IMR-90 (cell line): ENCODE data around the gene RTN1. TPM values are rescaled to one million over a fixed set of nuclear protein-coding genes. Genes with fewer than 3 reads are reported as not detected.

Source experiments
- ATAC-seq: fragments of 200-7000 bp; cut with Tn5 transposase; 2 replicates; pipeline ENCODE4 v1.9.1; 2020; ENCODE audit warnings: low read depth, mild to moderate bottlenecking, moderate library complexity
- BruUV-seq: library from RNA; stranded (reverse); fragments of 400-500 nt; replicated peaks from 2 replicates; lab custom pipeline; 2021; lab: Mats Ljungman, UMichigan
- CTCF ChIA-PET: fragments of 300-600 bp; formaldehyde crosslinking; extraction: SDS; loops from one replicate; lab custom pipeline; 2021; ENCODE audit warnings: antibody characterized with exemption; lab: Yijun Ruan, JAX
- POLR2A ChIA-PET: fragments of 300-600 bp; sonication (Branson Sonifier 250); formaldehyde crosslinking; loops from one replicate; lab custom pipeline; 2022; ENCODE audit warnings: antibody characterized with exemption; ENCODE audit not compliant: unreplicated experiment; lab: Charles Lee
- DNase-seq: peaks from one replicate; pipeline ENCODE4 v3.0.0; 2013
- H2AFZ ChIP-seq: replicated peaks from 2 replicates; pipeline ENCODE3; 2013; ENCODE audit warnings: low read length, mild to moderate bottlenecking; ENCODE audit not compliant: poor library complexity
- H2AK5ac ChIP-seq: 2 replicates; pipeline ENCODE4 v1.6.1; 2013; ENCODE audit warnings: low read depth, low read length, inconsistent platforms
- H2AK9ac ChIP-seq: replicated peaks from 2 replicates; pipeline ENCODE3; 2013; ENCODE audit warnings: mild to moderate bottlenecking, low read depth, low read length, moderate library complexity; ENCODE audit not compliant: poor library complexity
- H2BK120ac ChIP-seq: 2 replicates; pipeline ENCODE4 v1.6.1; 2013; ENCODE audit warnings: low read depth, low read length, inconsistent platforms
- H2BK15ac ChIP-seq: 3 replicates; pipeline ENCODE4 v1.6.1; 2013; ENCODE audit warnings: low read depth, low read length, inconsistent platforms
- H2BK20ac ChIP-seq: 2 replicates; pipeline ENCODE4 v1.6.1; 2013; ENCODE audit warnings: low read depth, mild to moderate bottlenecking, inconsistent platforms, low read length, moderate library complexity
- H2BK5ac ChIP-seq: 2 replicates; pipeline ENCODE4 v1.6.1; 2013; ENCODE audit warnings: mild to moderate bottlenecking, low read depth, low read length, inconsistent platforms; ENCODE audit not compliant: poor library complexity, severe bottlenecking
- H3K14ac ChIP-seq: replicated peaks from 2 replicates; pipeline ENCODE4 v1.6.1; 2013; ENCODE audit warnings: low read depth, low read length, inconsistent platforms
- H3K18ac ChIP-seq: 2 replicates; pipeline ENCODE4 v1.6.1; 2013; ENCODE audit warnings: low read depth, low read length, control low read depth
- H3K23ac ChIP-seq: 2 replicates; pipeline ENCODE4 v1.6.1; 2013; ENCODE audit warnings: low read depth, low read length, inconsistent platforms
- H3K27ac ChIP-seq: 2 replicates; pipeline ENCODE4 v1.5.1; 2013; ENCODE audit warnings: mild to moderate bottlenecking, control low read depth, low read length; ENCODE audit not compliant: insufficient read depth
- H3K27me3 ChIP-seq: 2 replicates; pipeline ENCODE4 v1.6.1; 2013; ENCODE audit warnings: low read length; ENCODE audit not compliant: control insufficient read depth, insufficient read depth
- H3K36me3 ChIP-seq: 2 replicates; pipeline ENCODE4 v1.6.1; 2013; ENCODE audit warnings: low read length, mixed read lengths; ENCODE audit not compliant: control insufficient read depth, insufficient read depth
- H3K4ac ChIP-seq: 2 replicates; pipeline ENCODE4 v1.6.1; 2013; ENCODE audit warnings: low read depth, low read length, inconsistent platforms
- H3K4me1 ChIP-seq: 2 replicates; pipeline ENCODE4 v1.6.1; 2013; ENCODE audit warnings: low read length, mixed read lengths; ENCODE audit not compliant: control insufficient read depth, insufficient read depth
- H3K4me2 ChIP-seq: 2 replicates; pipeline ENCODE4 v1.6.1; 2013; ENCODE audit warnings: low read depth, mild to moderate bottlenecking, control low read depth, low read length, moderate library complexity
- H3K4me3 ChIP-seq: 2 replicates; pipeline ENCODE4 v1.5.1; 2013; ENCODE audit warnings: low read depth, mild to moderate bottlenecking, control low read depth, low read length, moderate library complexity; ENCODE audit not compliant: insufficient read depth
- H3K56ac ChIP-seq: 2 replicates; pipeline ENCODE4 v1.6.1; 2013; ENCODE audit warnings: low read length, inconsistent platforms; ENCODE audit not compliant: insufficient read depth; ENCODE audit errors: extremely low read depth
- H3K79me1 ChIP-seq, 2 experiments: 2 replicates each; pipeline ENCODE4 v1.6.1; 2013; ENCODE audit warnings: low read length in 2 of 2, inconsistent platforms in 1 of 2, low read depth in 1 of 2
- H3K9ac ChIP-seq: 2 replicates; pipeline ENCODE4 v1.6.1; 2013; ENCODE audit warnings: low read depth, low read length, control low read depth
- H3K9me1 ChIP-seq: 2 replicates; pipeline ENCODE4 v1.6.1; 2013; ENCODE audit warnings: low read length, inconsistent platforms; ENCODE audit not compliant: insufficient read depth
- H3K9me3 ChIP-seq: 2 replicates; pipeline ENCODE4 v1.6.1; 2013; ENCODE audit warnings: low read length; ENCODE audit not compliant: control insufficient read depth, insufficient read depth
- H4K20me1 ChIP-seq: 2 replicates; pipeline ENCODE4 v1.6.1; 2013; ENCODE audit warnings: low read length, inconsistent platforms; ENCODE audit not compliant: insufficient read depth
- H4K5ac ChIP-seq: 2 replicates; pipeline ENCODE4 v1.6.1; 2013; ENCODE audit warnings: mild to moderate bottlenecking, low read depth, low read length, control low read depth
- H4K8ac ChIP-seq, 2 experiments: 2 replicates each; pipeline ENCODE4 v1.6.1; 2013; ENCODE audit warnings: low read depth in 2 of 2, low read length in 2 of 2, control low read depth in 1 of 2, inconsistent platforms in 1 of 2
- H4K91ac ChIP-seq: 2 replicates; pipeline ENCODE4 v1.6.1; 2013; ENCODE audit warnings: low read depth, low read length, inconsistent platforms; ENCODE audit not compliant: insufficient read depth
- BHLHE40 ChIP-seq: fragments of 150-350 bp; IDR thresholded peaks from 2 replicates; pipeline ENCODE4 v1.6.1; 2016; ENCODE audit warnings: mild to moderate bottlenecking, low read depth, low read length
- CEBPB ChIP-seq: IDR thresholded peaks from 2 replicates; pipeline ENCODE4 v1.6.1; 2012; ENCODE audit warnings: low read depth, low read length, improper control_type of control experiment
- RAD21 ChIP-seq: IDR thresholded peaks from 2 replicates; pipeline ENCODE4 v1.6.1; 2012; ENCODE audit warnings: low read length, improper control_type of control experiment
- WGBS, 2 experiments: methylation state at CpG; one replicate each; pipeline versions ENCODE4 v1.1.5 to v1.1.7; 2013; ENCODE audit warnings: missing lambda C conversion rate in 2 of 2; ENCODE audit not compliant: insufficient read length in 1 of 2; ENCODE audit errors: extremely low coverage in 2 of 2; 5-methylcytosine and 5-hydroxymethylcytosine counted together
- dilution Hi-C: fragments of 300-500 bp; cut with HindIII; formaldehyde crosslinking; loops from one replicate; pipeline ENCODE4 v1.14.3; 2018; ENCODE audit warnings: low sequenced_read_pairs; ENCODE audit not compliant: unreplicated experiment
- in situ Hi-C: fragments of 300-500 bp; cut with MboI; formaldehyde crosslinking; loops from 3 replicates; pipeline ENCODE4 v1.14.3; 2019; ENCODE audit warnings: low sequenced_read_pairs, inconsistent platforms, mixed read lengths
- intact Hi-C: fragments of 100-400 bp; cut with micrococcal nuclease; formaldehyde crosslinking; loops from 2 replicates; pipeline ENCODE4 v1.10.0; 2022
- polyA plus RNA-seq, 3 experiments: library from polyadenylated mRNA; depleted of rRNA; stranded (reverse); fragments of >200 nt; gene quantifications; 2 replicates each; pipeline ENCODE4 v1.2.3, GENCODE V29; 2012; ENCODE audit warnings: low replicate concordance in 1 of 3
- total RNA-seq: library from RNA; depleted of rRNA; stranded (reverse); fragments of >200 nt; gene quantifications from 2 replicates; pipeline ENCODE4 v1.2.3, GENCODE V29; 2012

The RTN1 gene
- total and polyA plus RNA-seq, 2 of the 4 experiments (the other 2 are of a cell fraction), result 0.18 to 0.46 TPM

GRCh38 chr14:59566725-59567124, 303.9 kb downstream of the RTN1 start:
- no peak overlapping the region for H2BK5ac ChIP-seq
- no peaks in the 10 kb centered on the region for H3K4me1 ChIP-seq
- H2AFZ ChIP-seq, result no peak overlapping the region
- H3K36me3 ChIP-seq, result no peaks in the 10 kb centered on the region
- dilution Hi-C loops (no loop called here), in situ Hi-C loops (no loop called here), intact Hi-C loops (no loop called here)
- ChIA-PET CTCF (interaction anchor here (2.7 kb wide), 1 partner anchor 10 kb away, joined by 12 read pairs; the partner anchor contains the start of gene CCDC175), POLR2A (no interaction called here)
- H3K9ac ChIP-seq, result no peak overlapping the region
- no peak overlapping the region for H2BK15ac ChIP-seq
- no peak overlapping the region for H3K4me3 ChIP-seq
- H3K4ac ChIP-seq, result no peak overlapping the region
- ATAC-seq (no peak), DNase-seq (no peak)
- no peak overlapping the region for H2AK5ac ChIP-seq
- H3K9me1 ChIP-seq, result no peaks in the 10 kb centered on the region
- no peak overlapping the region for H3K56ac ChIP-seq
- H2BK120ac ChIP-seq, result no peak overlapping the region
- BruUV-seq, result no TSS peak
- H3K4me2 ChIP-seq, result no peak overlapping the region
- H3K18ac ChIP-seq, result no peak overlapping the region
- H4K5ac ChIP-seq, result no peak overlapping the region
- H2AK9ac ChIP-seq, result no peak overlapping the region
- 81% methylated on average over 2 of the region's 3 CpGs; no CpG with 5 or more reads in 1 of the 2 experiments for WGBS, 2 experiments
- no peak overlapping the region for H3K14ac ChIP-seq
- H2BK20ac ChIP-seq, result no peak overlapping the region
- TF ChIP-seq CEBPB (0 out of 2 replicates have a peak, but pooled peaks have one; percentile 4), BHLHE40 (no peak), RAD21 (no peak)
- H3K27ac ChIP-seq, result no peak overlapping the region
- peaks cover 8% of the 10 kb centered on the region for H3K27me3 ChIP-seq
- H3K23ac ChIP-seq, result no peak overlapping the region
- no peak overlapping the region for H4K91ac ChIP-seq
- H3K9me3 ChIP-seq, result no peaks in the 10 kb centered on the region
- H4K8ac ChIP-seq, result no peak overlapping the region
- no peaks in the 10 kb centered on the region for H4K20me1 ChIP-seq
- H3K79me1 ChIP-seq, result no peaks in the 10 kb centered on the region
